CD4-positive, alpha-beta memory T cell (primary cell): ENCODE data around the gene WNT11. TPM values are rescaled to one million over a fixed set of nuclear protein-coding genes. Genes with fewer than 3 reads are reported as not detected.
A peak's percentile ranks its signal among the peaks of the same experiment; 100 is the strongest.

Experiments
- CTCF ChIA-PET: fragments of 350-600 bp; sonication (Branson Sonifier 250); formaldehyde crosslinking; loops from one replicate; lab custom pipeline; 2021; ENCODE audit warnings: inconsistent platforms; ENCODE audit not compliant: partially characterized antibody; lab: Charles Lee
- POLR2A ChIA-PET: fragments of 350-600 bp; sonication (Branson Sonifier 250); formaldehyde crosslinking; loops from one replicate; lab custom pipeline; 2021; ENCODE audit not compliant: partially characterized antibody; lab: Charles Lee
- DNase-seq, 5 donors: peaks; one replicate each; pipeline versions ENCODE4 v3.0.0 to v3.0.0-alpha.2; 2020 to 2022; ENCODE audit warnings: mixed read lengths in 1 of 5
- H3K27ac ChIP-seq: one replicate; pipeline ENCODE4 v1.7.0; 2013; ENCODE audit warnings: low read depth, low read length
- H3K27me3 ChIP-seq: 2 replicates; pipeline ENCODE4 v1.7.0; 2013; ENCODE audit warnings: mild to moderate bottlenecking, low read length, moderate library complexity; ENCODE audit not compliant: insufficient read depth
- H3K36me3 ChIP-seq: 2 replicates; pipeline ENCODE4 v1.7.0; 2013; ENCODE audit warnings: mild to moderate bottlenecking, low read length, moderate library complexity; ENCODE audit not compliant: insufficient read depth
- H3K4me1 ChIP-seq: 2 replicates; pipeline ENCODE4 v1.7.0; 2013; ENCODE audit warnings: mild to moderate bottlenecking, low read length, moderate library complexity; ENCODE audit not compliant: insufficient read depth
- H3K4me3 ChIP-seq, 2 donors: one replicate each; pipeline ENCODE4 v1.7.0; 2013; ENCODE audit warnings: low read length in 2 of 2, mild to moderate bottlenecking in 1 of 2
- H3K9me3 ChIP-seq, 2 donors: one replicate each; pipeline ENCODE4 v1.7.0; 2013; ENCODE audit warnings: low read length in 2 of 2, control low read depth in 1 of 2; ENCODE audit not compliant: control insufficient read depth in 1 of 2
- H3K27ac Mint-ChIP-seq, 7 donors: one replicate each; pipeline ENCODE4 v1.8.0; 2020 to 2021; ENCODE audit warnings: mixed read lengths in 7 of 7, mild to moderate bottlenecking in 6 of 7, inconsistent platforms in 3 of 7, moderate library complexity in 3 of 7
- H3K27me3 Mint-ChIP-seq, 2 donors: one replicate each; pipeline ENCODE4 v1.8.0; 2020 to 2021; ENCODE audit warnings: mixed read lengths in 2 of 2
- H3K36me3 Mint-ChIP-seq, 2 donors: one replicate each; pipeline ENCODE4 v1.8.0; 2020 to 2021; ENCODE audit warnings: mixed read lengths in 2 of 2, inconsistent platforms in 1 of 2, mild to moderate bottlenecking in 1 of 2
- H3K4me1 Mint-ChIP-seq, 4 donors: one replicate each; pipeline ENCODE4 v1.8.0; 2020 to 2021; ENCODE audit warnings: mixed read lengths in 4 of 4, mild to moderate bottlenecking in 1 of 4
- H3K4me3 Mint-ChIP-seq, 8 donors: one replicate each; pipeline ENCODE4 v1.8.0; 2020 to 2021; ENCODE audit warnings: mixed read lengths in 8 of 8, mild to moderate bottlenecking in 7 of 8, moderate library complexity in 6 of 8, inconsistent platforms in 3 of 8
- H3K9me3 Mint-ChIP-seq, 8 donors: one replicate each; pipeline ENCODE4 v1.8.0; 2020 to 2021; ENCODE audit warnings: mixed read lengths in 8 of 8, mild to moderate bottlenecking in 5 of 8, inconsistent platforms in 3 of 8, moderate library complexity in 1 of 8
- intact Hi-C: fragments of 100-400 bp; cut with micrococcal nuclease; formaldehyde crosslinking; loops from one replicate; pipeline ENCODE4 v1.15.1; 2023
- polyA plus RNA-seq, 2 donors: library from polyadenylated mRNA; unstranded; fragments of 300-500 nt; fragmentation: Illumina TruSeq; gene quantifications; one replicate each; pipeline ENCODE4 v1.2.3, GENCODE V29; 2021
- total RNA-seq, 2 experiments: library from RNA; stranded (reverse); gene quantifications; one replicate each; pipeline ENCODE4 v1.2.3, GENCODE V29; 2021

Gene WNT11
- total and polyA plus RNA-seq, 4 experiments from 2014 or later: 0.16 to 0.93 TPM; not detected in 2

GRCh38 chr11:76243193-76243956 lies 37.1 kb upstream of the WNT11 start:
- Histone ChIP-seq H3K4me1 (no peaks in the 10 kb centered on the region), H3K4me3 (no peak overlapping the region), H3K27ac (no peak overlapping the region), H3K27me3 (no peaks in the 10 kb centered on the region), H3K9me3 (no peaks in the 10 kb centered on the region), H3K36me3 (no peaks in the 10 kb centered on the region)
- CTCF ChIA-PET: no interaction called here
- Mint-ChIP-seq H3K9me3 (peaks cover 0 to 1% (median 0%) of the 10 kb centered on the region in 8 donors), H3K36me3 (no peaks in the 10 kb centered on the region), H3K4me3 (no peak overlapping the region), H3K4me1 (peaks cover 0 to 3% (median 0%) of the 10 kb centered on the region in 4 donors), H3K27ac (no peak overlapping the region), H3K27me3 (no peaks in the 10 kb centered on the region)
- DNase-seq: no peak
- POLR2A ChIA-PET: no interaction called here
- intact Hi-C loops: no loop called here

- Mint-ChIP-seq H3K27ac (no peak overlapping the region), H3K9me3 (peaks cover 0 to 1% (median 0%) of the 10 kb centered on the region in 8 donors), H3K4me3 (no peak overlapping the region), H3K4me1 (peaks cover 0 to 6% (median 1%) of the 10 kb centered on the region in 4 donors), H3K27me3 (no peaks in the 10 kb centered on the region), H3K36me3 (no peaks in the 10 kb centered on the region)
- Histone ChIP-seq H3K36me3 (no peaks in the 10 kb centered on the region), H3K4me1 (no peaks in the 10 kb centered on the region), H3K27ac (no peak overlapping the region), H3K9me3 (no peaks in the 10 kb centered on the region), H3K4me3 (no peak overlapping the region), H3K27me3 (no peaks in the 10 kb centered on the region)
- no peak for DNase-seq
- ChIA-PET POLR2A (no interaction called here), CTCF (no interaction called here)
- intact Hi-C loops: no loop called here
Observed at GRCh38 chr11:76242004-76242779, 35.9 kb upstream of the WNT11 start.

GRCh38 chr11:76241243-76242000 lies 35.1 kb upstream of the WNT11 start:
- Mint-ChIP-seq H3K9me3 (peaks cover 0 to 1% (median 0%) of the 10 kb centered on the region in 8 donors), H3K4me3 (no peak overlapping the region), H3K36me3 (no peaks in the 10 kb centered on the region), H3K27me3 (no peaks in the 10 kb centered on the region), H3K27ac (no peak overlapping the region), H3K4me1 (peaks cover 1 to 9% (median 3%) of the 10 kb centered on the region in 4 donors)
- intact Hi-C loops: no loop called here
- H3K27ac ChIP-seq: no peak overlapping the region
- ChIA-PET CTCF (no interaction called here), POLR2A (no interaction called here)
- DNase-seq: no peak
- no peaks in the 10 kb centered on the region for H3K36me3 ChIP-seq
- no peaks in the 10 kb centered on the region for H3K27me3 ChIP-seq
- H3K9me3 ChIP-seq: no peaks in the 10 kb centered on the region
- no peaks in the 10 kb centered on the region for H3K4me1 ChIP-seq
- H3K4me3 ChIP-seq: no peak overlapping the region

DNA sequence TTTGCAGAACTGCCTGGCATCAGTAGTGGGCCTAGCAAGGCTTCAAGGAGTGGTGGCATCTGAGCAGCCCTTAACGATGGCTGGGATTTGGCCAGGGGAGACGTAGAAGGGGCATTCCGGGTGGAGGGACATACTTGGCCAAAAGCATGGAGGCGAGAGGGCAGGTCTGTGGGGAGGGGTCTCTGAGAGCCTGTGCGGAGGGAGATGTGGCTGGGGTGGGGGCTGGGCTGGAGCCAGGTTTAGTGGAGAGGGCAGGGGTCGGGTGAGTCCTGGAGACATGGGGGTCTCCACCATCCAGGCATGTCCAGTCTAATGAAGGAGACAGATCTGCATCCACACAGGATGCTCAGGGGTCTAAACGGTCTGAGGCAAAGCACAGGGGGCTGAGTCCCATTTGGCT lies 34.4 kb upstream of the WNT11 start:
- no peaks in the 10 kb centered on the region for H3K27me3 ChIP-seq
- no peaks in the 10 kb centered on the region for H3K9me3 ChIP-seq
- Mint-ChIP-seq H3K27me3 (peaks cover 0 to 4% of the 10 kb centered on the region in 2 donors), H3K4me3 (no peak overlapping the region), H3K36me3 (peaks cover 0 to 4% of the 10 kb centered on the region in 2 donors), H3K4me1 (peaks cover 4 to 17% (median 9%) of the 10 kb centered on the region in 4 donors), H3K9me3 (peaks cover 0 to 5% (median 0%) of the 10 kb centered on the region in 8 donors), H3K27ac (peak overlapping the region in 1 of 7 donors; percentile 69)
- H3K36me3 ChIP-seq: no peaks in the 10 kb centered on the region
- ChIA-PET CTCF (interaction anchor here (1.0 to 2.0 kb wide), 2 partner anchors 32 to 89 kb away, joined by 3 to 16 read pairs; no protein-coding TSS in a partner anchor), POLR2A (no interaction called here)
- H3K27ac ChIP-seq: no peak overlapping the region
- no peaks in the 10 kb centered on the region for H3K4me1 ChIP-seq
- no peak for DNase-seq
- intact Hi-C loops: no loop called here
- H3K4me3 ChIP-seq: no peak overlapping the region

- H3K4me1 ChIP-seq: no peaks in the 10 kb centered on the region
- H3K27ac ChIP-seq: no peak overlapping the region
- no peak overlapping the region for H3K4me3 ChIP-seq
- H3K36me3 ChIP-seq: no peaks in the 10 kb centered on the region
- peak overlapping the region in 1 of 7 donors; percentile 69 for H3K27ac Mint-ChIP-seq
- no peaks in the 10 kb centered on the region for H3K27me3 ChIP-seq
- H3K27me3 Mint-ChIP-seq: peaks cover 0 to 9% of the 10 kb centered on the region in 2 donors
- H3K4me1 Mint-ChIP-seq: peaks cover 5 to 18% (median 12%) of the 10 kb centered on the region in 4 donors
- no peak overlapping the region for H3K4me3 Mint-ChIP-seq
- no peak for DNase-seq
- H3K9me3 ChIP-seq: no peaks in the 10 kb centered on the region
- POLR2A ChIA-PET: no interaction called here
- peaks cover 0 to 9% of the 10 kb centered on the region in 2 donors for H3K36me3 Mint-ChIP-seq
- CTCF ChIA-PET: interaction anchor here (1.0 to 2.0 kb wide), 2 partner anchors 32 to 88 kb away, joined by 3 to 16 read pairs; no protein-coding TSS in a partner anchor
- H3K9me3 Mint-ChIP-seq: peaks cover 0 to 10% (median 0%) of the 10 kb centered on the region in 8 donors
- intact Hi-C loops: no loop called here
Observed at GRCh38 chr11:76240161-76240540, 33.8 kb upstream of the WNT11 start.

- H3K27ac ChIP-seq: no peak overlapping the region
- H3K4me3 Mint-ChIP-seq: peak overlapping the region in 1 of 8 donors; percentile 25
- H3K4me1 Mint-ChIP-seq: peaks cover 6 to 20% (median 14%) of the 10 kb centered on the region in 4 donors
- intact Hi-C loops: no loop called here
- H3K27me3 ChIP-seq: no peaks in the 10 kb centered on the region
- no peak overlapping the region for H3K4me3 ChIP-seq
- peaks cover 0 to 14% of the 10 kb centered on the region in 2 donors for H3K36me3 Mint-ChIP-seq
- H3K9me3 ChIP-seq: no peaks in the 10 kb centered on the region
- H3K9me3 Mint-ChIP-seq: peaks cover 0 to 13% (median 0%) of the 10 kb centered on the region in 8 donors
- ChIA-PET CTCF (interaction anchor here (1.0 to 2.0 kb wide), 2 partner anchors 31 to 87 kb away, joined by 3 to 16 read pairs; no protein-coding TSS in a partner anchor), POLR2A (no interaction called here)
- H3K4me1 ChIP-seq: peaks cover 4% of the 10 kb centered on the region
- H3K27me3 Mint-ChIP-seq: peaks cover 0 to 9% of the 10 kb centered on the region in 2 donors
- peak overlapping the region in 1 of 7 donors; percentile 78 for H3K27ac Mint-ChIP-seq
- DNase-seq: no peak
- H3K36me3 ChIP-seq: no peaks in the 10 kb centered on the region
Observed at GRCh38 chr11:76239483-76240160, 33.3 kb upstream of the WNT11 start.
